MM.1S (cell line): ENCODE measurements around the gene ZNF827.

ENCODE experiments used
- DNase-seq: peaks from one replicate; pipeline ENCODE4 v3.0.0-alpha.2; 2015
- H2AFZ ChIP-seq: fragments of 300-600 bp; sonication (generic); 2 replicates; pipeline ENCODE4 v1.6.0; 2016; ENCODE audit warnings: antibody characterized with exemption, low read length
- H3F3A ChIP-seq: fragments of 300-600 bp; sonication (generic); 2 replicates; pipeline ENCODE4 v1.6.1; 2016; ENCODE audit warnings: mild to moderate bottlenecking, antibody characterized with exemption, low read length, moderate library complexity, mixed read lengths; ENCODE audit not compliant: insufficient read depth
- H3K27ac ChIP-seq: fragments of 300-600 bp; sonication (generic); 2 replicates; pipeline ENCODE4 v1.5.1; 2016; ENCODE audit warnings: mild to moderate bottlenecking, low read length
- H3K27me3 ChIP-seq: fragments of 300-600 bp; sonication (generic); replicated peaks from 2 replicates; pipeline ENCODE4 v1.6.0; 2016; ENCODE audit warnings: low read length; ENCODE audit not compliant: insufficient read depth
- H3K36me3 ChIP-seq: fragments of 300-600 bp; sonication (generic); replicated peaks from 2 replicates; pipeline ENCODE4 v1.6.1; 2016; ENCODE audit warnings: mild to moderate bottlenecking, low read length, mixed read lengths; ENCODE audit not compliant: insufficient read depth
- H3K4me1 ChIP-seq: fragments of 300-600 bp; sonication (generic); 2 replicates; pipeline ENCODE4 v1.6.1; 2016; ENCODE audit warnings: low read length, mixed read lengths
- H3K4me2 ChIP-seq: fragments of 300-600 bp; sonication (generic); 2 replicates; pipeline ENCODE4 v1.6.0; 2016; ENCODE audit warnings: low read depth, low read length
- H3K4me3 ChIP-seq: fragments of 300-600 bp; sonication (generic); 2 replicates; pipeline ENCODE4 v1.5.1; 2016; ENCODE audit warnings: low read length, mixed read lengths
- H3K79me2 ChIP-seq: fragments of 300-600 bp; sonication (generic); 2 replicates; pipeline ENCODE4 v1.6.1; 2016; ENCODE audit warnings: mixed run types, low read length, mixed read lengths
- H3K9ac ChIP-seq: fragments of 300-600 bp; sonication (generic); 2 replicates; pipeline ENCODE4 v1.6.1; 2016; ENCODE audit warnings: low read length, mixed read lengths
- H3K9me2 ChIP-seq: fragments of 300-600 bp; sonication (generic); replicated peaks from 2 replicates; pipeline ENCODE4 v1.6.1; 2016; ENCODE audit warnings: mild to moderate bottlenecking, low read length, mixed read lengths; ENCODE audit not compliant: insufficient read depth
- H3K9me3 ChIP-seq: fragments of 300-600 bp; sonication (generic); replicated peaks from 2 replicates; pipeline ENCODE4 v1.6.1; 2016; ENCODE audit warnings: mild to moderate bottlenecking, low read length, mixed read lengths; ENCODE audit not compliant: insufficient read depth
- H4K20me1 ChIP-seq: fragments of 300-600 bp; sonication (generic); 2 replicates; pipeline ENCODE4 v1.6.1; 2016; ENCODE audit warnings: mild to moderate bottlenecking, low read length, moderate library complexity, mixed read lengths; ENCODE audit not compliant: insufficient read depth
- EZH2 ChIP-seq: fragments of 300-600 bp; sonication (generic); optimal IDR thresholded peaks from 2 replicates; pipeline ENCODE3; 2017; ENCODE audit warnings: low read depth, mild to moderate bottlenecking, antibody characterized with exemption, low read length, mixed read lengths
- EZH2phosphoT487 ChIP-seq: fragments of 300-600 bp; sonication (generic); IDR thresholded peaks from 2 replicates; pipeline ENCODE4 v1.6.1; 2018; ENCODE audit warnings: antibody characterized with exemption, low read length
- TF ChIP-seq, protein P1 (sequence below): fragments of 300-600 bp; sonication (generic); IDR thresholded peaks from 2 replicates; pipeline ENCODE4 v1.5.1; 2016; ENCODE audit warnings: antibody characterized with exemption, low read length, mixed read lengths

ZNF827 gene

GRCh38 chr4:145891958-145892357 is 46.7 kb downstream of the ZNF827 start:
- H4K20me1 ChIP-seq, result no peaks in the 10 kb centered on the region
- no peaks in the 10 kb centered on the region for H3K9me2 ChIP-seq
- no peaks in the 10 kb centered on the region for H3K79me2 ChIP-seq
- TF ChIP-seq, protein P1, sequence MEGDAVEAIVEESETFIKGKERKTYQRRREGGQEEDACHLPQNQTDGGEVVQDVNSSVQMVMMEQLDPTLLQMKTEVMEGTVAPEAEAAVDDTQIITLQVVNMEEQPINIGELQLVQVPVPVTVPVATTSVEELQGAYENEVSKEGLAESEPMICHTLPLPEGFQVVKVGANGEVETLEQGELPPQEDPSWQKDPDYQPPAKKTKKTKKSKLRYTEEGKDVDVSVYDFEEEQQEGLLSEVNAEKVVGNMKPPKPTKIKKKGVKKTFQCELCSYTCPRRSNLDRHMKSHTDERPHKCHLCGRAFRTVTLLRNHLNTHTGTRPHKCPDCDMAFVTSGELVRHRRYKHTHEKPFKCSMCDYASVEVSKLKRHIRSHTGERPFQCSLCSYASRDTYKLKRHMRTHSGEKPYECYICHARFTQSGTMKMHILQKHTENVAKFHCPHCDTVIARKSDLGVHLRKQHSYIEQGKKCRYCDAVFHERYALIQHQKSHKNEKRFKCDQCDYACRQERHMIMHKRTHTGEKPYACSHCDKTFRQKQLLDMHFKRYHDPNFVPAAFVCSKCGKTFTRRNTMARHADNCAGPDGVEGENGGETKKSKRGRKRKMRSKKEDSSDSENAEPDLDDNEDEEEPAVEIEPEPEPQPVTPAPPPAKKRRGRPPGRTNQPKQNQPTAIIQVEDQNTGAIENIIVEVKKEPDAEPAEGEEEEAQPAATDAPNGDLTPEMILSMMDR, result no peak
- TF ChIP-seq EZH2 (no peak), EZH2phosphoT487 (no peak)
- no peaks in the 10 kb centered on the region for H3K27me3 ChIP-seq
- no peak overlapping the region for H3K9ac ChIP-seq
- H3F3A ChIP-seq, result no peaks in the 10 kb centered on the region
- no peak overlapping the region for H2AFZ ChIP-seq
- H3K27ac ChIP-seq, result no peak overlapping the region
- DNase-seq, result no peak
- no peaks in the 10 kb centered on the region for H3K36me3 ChIP-seq
- H3K4me2 ChIP-seq, result no peak overlapping the region
- no peaks in the 10 kb centered on the region for H3K4me1 ChIP-seq
- H3K9me3 ChIP-seq, result no peaks in the 10 kb centered on the region
- H3K4me3 ChIP-seq, result no peak overlapping the region

- no peaks in the 10 kb centered on the region for H3K9me2 ChIP-seq
Observed at GRCh38 chr4:145890689-145891088, 47.9 kb downstream of the ZNF827 start.

DNA sequence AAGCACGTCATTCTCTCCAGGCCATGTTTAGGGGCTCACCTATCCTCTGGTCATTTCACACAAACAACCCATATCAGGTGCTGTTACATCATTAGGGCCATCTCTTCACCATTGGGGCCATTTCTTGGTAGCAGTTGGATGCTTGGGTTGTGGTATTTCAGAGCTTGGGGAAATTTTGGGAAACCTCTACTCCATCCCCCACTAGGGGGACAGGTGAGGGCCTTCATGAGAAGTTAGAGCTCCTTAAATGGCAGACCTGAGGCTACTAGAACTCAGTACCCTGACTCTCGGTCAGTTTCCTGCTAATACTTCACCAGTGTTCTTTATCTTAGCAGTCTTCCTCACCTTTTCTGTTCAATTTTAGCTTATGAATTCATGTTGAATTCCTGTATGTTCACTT is 50.2 kb downstream of the ZNF827 start:
- H3F3A ChIP-seq, result no peaks in the 10 kb centered on the region
- H3K9me2 ChIP-seq, result no peaks in the 10 kb centered on the region
- no peak overlapping the region for H2AFZ ChIP-seq
- no peaks in the 10 kb centered on the region for H3K36me3 ChIP-seq
- no peak overlapping the region for H3K27ac ChIP-seq
- no peak overlapping the region for H3K4me3 ChIP-seq
- no peak overlapping the region for H3K4me2 ChIP-seq
- TF ChIP-seq EZH2 (no peak), EZH2phosphoT487 (no peak)
- TF ChIP-seq, protein P1, result peak; percentile 12; the same call in 1 of the 2 replicates
- no peaks in the 10 kb centered on the region for H3K4me1 ChIP-seq
- no peak for DNase-seq
- no peak overlapping the region for H3K9ac ChIP-seq
- H4K20me1 ChIP-seq, result no peaks in the 10 kb centered on the region
- no peaks in the 10 kb centered on the region; the same call in 1 of the 2 replicates for H3K79me2 ChIP-seq
- H3K9me3 ChIP-seq, result no peaks in the 10 kb centered on the region
- H3K27me3 ChIP-seq, result no peaks in the 10 kb centered on the region

More at GRCh38 chr4:145890689-145891088, 47.9 kb downstream of the ZNF827 start:
- Histone ChIP-seq H4K20me1 (no peaks in the 10 kb centered on the region), H3K9ac (no peak overlapping the region), H3K36me3 (no peaks in the 10 kb centered on the region), H3K27ac (no peak overlapping the region), H3K79me2 (no peaks in the 10 kb centered on the region), H3K4me2 (no peak overlapping the region), H2AFZ (no peak overlapping the region), H3K4me1 (no peaks in the 10 kb centered on the region), H3F3A (no peaks in the 10 kb centered on the region), H3K4me3 (no peak overlapping the region), H3K27me3 (no peaks in the 10 kb centered on the region), H3K9me3 (no peaks in the 10 kb centered on the region)
- TF ChIP-seq, protein P1, result no peak
- no peak for TF ChIP-seq EZH2
- TF ChIP-seq EZH2phosphoT487, result no peak
- no peak for DNase-seq
